A549 (cell line): ENCODE results near the gene TBC1D4.

Source experiments
- BHLHE40 ChIP-seq: IDR thresholded peaks from 2 replicates; pipeline ENCODE4 v1.6.1; 2012; ENCODE audit warnings: low read depth, low read length, inconsistent platforms
- CEBPB ChIP-seq, 2 experiments: fragments of >200 bp in 1 of 2; sonication (Bioruptor Twin) in 1 of 2; formaldehyde crosslinking in 1 of 2; IDR thresholded peaks; 2 replicates each; pipeline ENCODE4 v1.6.1; 2012 to 2016
- CTCF ChIP-seq: fragments of >200 bp; sonication (Bioruptor Twin); formaldehyde crosslinking; IDR thresholded peaks from 3 replicates; pipeline ENCODE4 v1.5.1; 2016
- EP300 ChIP-seq, 2 experiments: fragments of >200 bp; sonication (Bioruptor Twin); formaldehyde crosslinking; IDR thresholded peaks; 2 replicates in 1 of 2; 3 replicates in 1 of 2; pipeline ENCODE4 v1.6.1; 2016 to 2017
- ESRRA ChIP-seq: fragments of 150-350 bp; IDR thresholded peaks from 2 replicates; pipeline ENCODE4 v1.6.1; 2014; ENCODE audit warnings: mild to moderate bottlenecking, low read length, borderline replicate concordance
- GATA3 ChIP-seq: IDR thresholded peaks from 2 replicates; pipeline ENCODE4 v1.6.1; 2012; ENCODE audit warnings: borderline replicate concordance
- MAZ ChIP-seq: fragments of 150-350 bp; IDR thresholded peaks from 2 replicates; pipeline ENCODE4 v1.6.1; 2014; ENCODE audit warnings: antibody characterized with exemption, low read depth, low read length, borderline replicate concordance
- NFE2L2 ChIP-seq: fragments of 150-350 bp; conservative IDR thresholded peaks from 2 replicates; pipeline ENCODE4 v1.6.1; 2014; ENCODE audit warnings: low read length
- POLR2A ChIP-seq: IDR thresholded peaks from 2 replicates; pipeline ENCODE4 v1.6.1; 2012; ENCODE audit warnings: mild to moderate bottlenecking, low read length
- POLR2AphosphoS2 ChIP-seq: conservative IDR thresholded peaks from 2 replicates; pipeline ENCODE4 v1.6.1; 2012; ENCODE audit warnings: low read length, improper control_type of control experiment, inconsistent platforms
- RAD21 ChIP-seq, 2 experiments: fragments of >200 bp in 1 of 2; sonication (Bioruptor Twin) in 1 of 2; formaldehyde crosslinking in 1 of 2; IDR thresholded peaks in 1 of 2; conservative IDR thresholded peaks in 1 of 2; 2 replicates in 1 of 2; 3 replicates in 1 of 2; pipeline ENCODE4 v1.6.1; 2012 to 2018; ENCODE audit warnings: inconsistent platforms in 1 of 2
- RCOR1 ChIP-seq: fragments of 150-350 bp; IDR thresholded peaks from 2 replicates; pipeline ENCODE4 v1.6.1; 2014; ENCODE audit warnings: antibody characterized with exemption, low read length, low read depth
- TF ChIP-seq, protein P1 (sequence below): IDR thresholded peaks from 2 replicates; pipeline ENCODE4 v1.6.1; 2012; ENCODE audit warnings: low read depth, borderline replicate concordance
- TF ChIP-seq, protein P2 (sequence below): fragments of 250-450 bp; sonication (Bioruptor Pico); IDR thresholded peaks from 2 replicates; pipeline ENCODE4 v1.5.0; 2021; ENCODE audit warnings: mild to moderate bottlenecking, moderate library complexity, borderline replicate concordance

GRCh38 chr13:75465236-75465635, 16.7 kb downstream of the TBC1D4 start:
- TF ChIP-seq POLR2A (no peak), RCOR1 (no peak), CTCF (no peak), CEBPB (IDR thresholded peaks at IDR 0.05) (no peak), MAZ (no peak), RAD21 (conservative IDR thresholded peaks at IDR 0.05 in 1 of 2, IDR thresholded peaks at IDR 0.05 in 1 of 2) (no peak), NFE2L2 (no peak), POLR2AphosphoS2 (no peak), GATA3 (no peak), EP300 (IDR thresholded peaks at IDR 0.05) (no peak), BHLHE40 (no peak), ESRRA (no peak)
- TF ChIP-seq, protein P1, sequence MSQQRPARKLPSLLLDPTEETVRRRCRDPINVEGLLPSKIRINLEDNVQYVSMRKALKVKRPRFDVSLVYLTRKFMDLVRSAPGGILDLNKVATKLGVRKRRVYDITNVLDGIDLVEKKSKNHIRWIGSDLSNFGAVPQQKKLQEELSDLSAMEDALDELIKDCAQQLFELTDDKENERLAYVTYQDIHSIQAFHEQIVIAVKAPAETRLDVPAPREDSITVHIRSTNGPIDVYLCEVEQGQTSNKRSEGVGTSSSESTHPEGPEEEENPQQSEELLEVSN, result no peak
- TF ChIP-seq, protein P2, sequence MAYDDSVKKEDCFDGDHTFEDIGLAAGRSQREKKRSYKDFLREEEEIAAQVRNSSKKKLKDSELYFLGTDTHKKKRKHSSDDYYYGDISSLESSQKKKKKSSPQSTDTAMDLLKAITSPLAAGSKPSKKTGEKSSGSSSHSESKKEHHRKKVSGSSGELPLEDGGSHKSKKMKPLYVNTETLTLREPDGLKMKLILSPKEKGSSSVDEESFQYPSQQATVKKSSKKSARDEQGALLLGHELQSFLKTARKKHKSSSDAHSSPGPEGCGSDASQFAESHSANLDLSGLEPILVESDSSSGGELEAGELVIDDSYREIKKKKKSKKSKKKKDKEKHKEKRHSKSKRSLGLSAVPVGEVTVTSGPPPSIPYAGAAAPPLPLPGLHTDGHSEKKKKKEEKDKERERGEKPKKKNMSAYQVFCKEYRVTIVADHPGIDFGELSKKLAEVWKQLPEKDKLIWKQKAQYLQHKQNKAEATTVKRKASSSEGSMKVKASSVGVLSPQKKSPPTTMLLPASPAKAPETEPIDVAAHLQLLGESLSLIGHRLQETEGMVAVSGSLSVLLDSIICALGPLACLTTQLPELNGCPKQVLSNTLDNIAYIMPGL (CRISPR knock-in tag), result no peak
